Epithelial cell of esophagus (primary cell): Measurements from ENCODE around the gene NME3.
A peak's percentile ranks its signal among the peaks of the same experiment; 100 is the strongest.

Source experiments
- DNase-seq: peaks from one replicate; pipeline ENCODE4 v3.0.0; 2010; ENCODE audit warnings: low read depth
- H3K4me3 ChIP-seq: 2 replicates; pipeline ENCODE4 v1.5.1; 2011; ENCODE audit warnings: mild to moderate bottlenecking, low read length, control low read depth
- CTCF ChIP-seq: IDR thresholded peaks from 2 replicates; pipeline ENCODE4 v1.5.1; 2011; ENCODE audit warnings: low read depth, mild to moderate bottlenecking, low read length, control low read depth, inconsistent platforms; ENCODE audit not compliant: insufficient read depth; ENCODE audit errors: missing control alignments

NME3 gene

GRCh38 chr16:1785846-1786170 is 14.5 kb upstream of the NME3 start:
- no peak overlapping the region for H3K4me3 ChIP-seq
- DNase-seq, result no peak
- no peak for TF ChIP-seq CTCF

GRCh38 chr16:1784977-1785845 is 13.9 kb upstream of the NME3 start:
- TF ChIP-seq CTCF, result no peak
- no peak for DNase-seq
- H3K4me3 ChIP-seq, result no peak overlapping the region

GRCh38 chr16:1782408-1783264 is 11.3 kb upstream of the NME3 start, which contains the start of the genes NUBP2 and SPSB3:
TSS of gene NUBP2 (plus strand) at chr16:1782960. CDS start at chr16:1783021, 61 bp downstream.
TSS of gene SPSB3 (minus strand) at chr16:1782571. CDS start at chr16:1781483, 1,088 bp downstream.
- no peak for TF ChIP-seq CTCF
- DNase-seq, result peak; percentile 100
- H3K4me3 ChIP-seq, result peak within 1 kb of the TSS; percentile 76

- peak; percentile 25 for TF ChIP-seq CTCF
- H3K4me3 ChIP-seq, result peak overlapping the region; percentile 74
- peak; percentile 40 for DNase-seq
Observed at GRCh38 chr16:1781758-1782407, 10.5 kb upstream of the NME3 start.

- DNase-seq, result no peak
- TF ChIP-seq CTCF, result no peak
- peak overlapping the region; percentile 74 for H3K4me3 ChIP-seq
Observed at GRCh38 chr16:1781254-1781653, 9.9 kb upstream of the NME3 start.

GRCh38 chr16:1780677-1781072 is 9.3 kb upstream of the NME3 start:
- TF ChIP-seq CTCF, result no peak
- H3K4me3 ChIP-seq, result peak overlapping the region; percentile 74
- DNase-seq, result no peak
